ENCODE results near the gene PPP2R2C.

The PPP2R2C gene

DNA sequence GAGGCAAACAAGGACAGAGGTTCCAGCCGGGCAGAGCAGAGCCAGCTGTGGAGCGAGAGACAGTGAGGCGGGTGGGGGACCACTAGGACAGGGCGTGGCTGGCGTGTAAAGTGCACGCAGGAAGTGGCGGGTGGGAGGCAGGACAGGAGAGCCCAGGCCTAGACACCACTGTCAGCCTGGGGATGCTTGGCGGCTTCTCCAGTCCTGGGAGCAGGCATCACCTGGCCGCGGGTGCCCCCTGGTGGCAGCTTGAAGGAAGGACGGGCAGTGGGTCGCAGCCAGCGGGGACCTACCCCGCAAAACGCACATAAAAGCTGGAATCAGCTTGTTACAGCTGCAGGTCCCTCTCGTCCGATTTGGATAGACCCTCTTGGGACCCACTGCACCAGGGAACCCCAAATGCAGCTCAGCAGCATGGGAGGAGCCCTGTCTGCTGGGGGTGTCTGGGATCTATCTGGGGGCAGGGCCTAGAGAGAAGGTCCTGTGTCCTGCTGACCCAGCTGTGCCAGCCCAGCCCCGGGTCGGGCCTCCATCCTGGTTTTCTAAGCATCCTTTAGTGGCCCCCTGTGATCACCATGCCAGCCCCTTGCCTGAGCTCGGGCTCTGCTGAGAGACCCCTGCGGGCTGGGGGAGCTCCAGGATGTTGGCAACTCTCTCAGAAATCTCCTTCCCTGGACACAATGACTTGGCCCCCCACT is 145.0 kb downstream of the PPP2R2C start:
- DNase-seq (ENCODE audit: low read depth) = peak; percentile 27

DNA sequence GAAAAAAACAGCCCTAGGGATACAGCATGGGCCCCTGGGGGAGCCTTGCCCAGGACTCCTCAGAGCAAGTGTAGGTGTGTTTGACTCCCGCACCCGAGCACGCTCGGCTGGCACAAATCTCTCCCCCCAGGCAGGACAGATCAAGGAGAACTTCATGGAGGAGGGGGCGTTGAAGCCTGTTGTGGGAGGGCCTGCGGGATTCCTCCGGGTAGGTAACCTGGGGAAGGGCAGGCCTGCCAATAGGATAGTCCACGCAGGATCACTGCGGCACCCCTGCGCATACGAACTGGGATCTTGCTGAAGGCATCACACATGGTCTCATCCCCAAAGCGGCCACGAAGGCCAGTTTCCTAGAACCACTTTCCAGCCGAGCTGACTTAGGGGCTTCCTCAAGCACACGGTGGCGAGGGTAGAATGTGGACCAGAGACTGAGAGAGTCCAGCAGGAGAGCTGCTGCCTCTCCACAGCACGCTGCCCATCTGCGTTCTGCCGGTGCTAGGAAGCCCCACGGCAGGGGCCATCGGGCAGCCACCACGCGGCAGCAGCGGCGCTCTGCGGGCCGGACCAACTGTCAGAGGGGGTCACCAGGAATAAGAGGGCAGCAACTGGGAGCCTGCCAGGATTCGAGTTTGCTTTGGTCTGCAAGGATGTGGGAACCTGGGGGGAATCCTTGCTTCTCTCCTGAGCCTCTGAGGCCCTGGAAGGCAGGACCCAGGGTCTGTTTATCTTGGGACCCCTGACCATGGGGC is 145.9 kb downstream of the PPP2R2C start:
- DNase-seq (ENCODE audit: low read depth) = no peak

DNA sequence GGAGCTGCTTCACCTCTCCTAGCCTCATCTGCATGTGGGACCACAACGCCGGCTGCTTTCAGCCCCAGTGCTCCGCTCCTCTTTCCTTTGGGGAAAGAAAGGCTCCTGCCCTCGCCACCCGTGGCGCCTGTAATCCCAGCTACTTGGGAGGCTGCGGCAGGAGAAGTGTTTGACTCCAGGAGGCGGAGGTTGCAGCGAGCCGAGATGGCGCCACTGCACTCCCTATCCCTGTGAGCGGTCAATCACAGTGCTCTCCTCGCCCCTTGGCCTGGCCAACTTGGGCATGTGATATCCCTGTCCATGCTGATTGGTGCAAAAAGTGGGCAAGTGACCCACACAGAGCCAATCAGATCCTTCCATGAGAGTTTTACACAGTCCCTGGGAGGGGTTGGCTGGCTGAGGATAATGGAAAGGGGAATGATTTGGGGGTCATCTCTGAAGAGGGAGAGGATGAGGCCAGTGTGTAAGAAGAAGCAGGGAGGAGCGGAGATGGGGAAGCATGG is 146.6 kb downstream of the PPP2R2C start:
- DNase-seq (ENCODE audit: low read depth) = no peak

DNA sequence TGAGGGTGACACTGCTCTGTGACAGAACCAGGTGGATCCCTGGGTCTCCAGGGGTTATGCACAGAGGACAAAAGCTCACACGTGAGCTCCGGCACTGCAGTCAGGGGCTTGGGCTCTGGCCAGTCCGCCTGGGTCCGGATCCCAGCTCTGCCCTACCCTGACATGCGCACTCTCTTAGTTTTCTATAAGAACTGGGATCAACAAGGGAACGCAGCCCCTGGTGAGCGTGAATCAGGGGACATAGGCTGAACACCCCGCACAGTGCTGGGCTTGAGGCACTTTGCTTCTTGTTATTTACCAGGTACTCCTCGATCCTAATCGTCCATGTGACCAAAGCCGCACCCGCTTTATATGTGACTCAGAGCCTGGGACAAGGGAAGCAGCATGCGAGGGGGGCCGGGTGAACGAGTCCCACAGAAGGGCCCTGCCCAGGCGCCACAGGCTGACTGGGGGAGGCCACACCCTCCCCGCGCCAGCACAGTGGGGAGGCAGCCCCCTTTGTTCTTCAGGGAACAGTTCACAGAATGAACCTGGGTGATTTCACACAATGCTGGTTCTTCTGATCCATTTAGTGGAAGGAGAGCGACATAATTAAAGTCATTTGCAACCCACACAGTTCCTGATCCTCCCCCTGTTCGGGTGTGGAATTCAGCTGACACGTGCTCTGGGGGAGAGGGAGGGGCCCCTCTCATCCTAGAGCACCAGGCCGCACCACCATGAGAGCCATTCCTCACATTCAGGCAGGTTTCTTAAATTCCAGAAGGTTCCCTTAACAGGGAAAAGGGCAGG is 147.2 kb downstream of the PPP2R2C start:
- no peak for DNase-seq (ENCODE audit: low read depth)

DNA sequence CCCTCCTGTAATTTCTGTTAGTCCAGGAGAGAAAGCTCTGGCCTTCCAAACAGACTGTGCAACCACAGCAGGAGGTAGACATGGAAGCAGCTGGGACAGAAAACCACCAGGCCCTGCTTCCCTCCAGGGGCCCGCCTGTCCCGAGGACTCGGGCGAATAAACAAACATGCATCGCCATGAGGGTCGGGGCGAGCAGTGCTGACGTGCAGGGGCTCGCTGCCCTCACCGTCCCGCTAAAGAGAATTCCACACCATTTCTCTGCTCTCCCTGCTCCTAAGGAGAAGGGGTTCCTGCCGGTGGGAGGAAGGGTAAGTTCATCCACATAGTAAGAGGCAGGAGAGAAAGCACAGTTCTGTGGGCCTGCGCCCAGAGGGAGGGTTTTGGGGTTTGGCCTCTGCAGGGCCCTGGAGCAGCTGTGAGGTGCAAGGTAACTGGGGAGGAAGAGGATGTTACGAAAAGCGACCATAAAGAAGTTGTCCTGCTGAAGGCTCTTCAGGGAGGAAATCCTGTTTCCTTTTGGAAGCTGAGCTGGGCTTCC is 147.9 kb downstream of the PPP2R2C start:
- DNase-seq (ENCODE audit: low read depth) = no peak

DNA sequence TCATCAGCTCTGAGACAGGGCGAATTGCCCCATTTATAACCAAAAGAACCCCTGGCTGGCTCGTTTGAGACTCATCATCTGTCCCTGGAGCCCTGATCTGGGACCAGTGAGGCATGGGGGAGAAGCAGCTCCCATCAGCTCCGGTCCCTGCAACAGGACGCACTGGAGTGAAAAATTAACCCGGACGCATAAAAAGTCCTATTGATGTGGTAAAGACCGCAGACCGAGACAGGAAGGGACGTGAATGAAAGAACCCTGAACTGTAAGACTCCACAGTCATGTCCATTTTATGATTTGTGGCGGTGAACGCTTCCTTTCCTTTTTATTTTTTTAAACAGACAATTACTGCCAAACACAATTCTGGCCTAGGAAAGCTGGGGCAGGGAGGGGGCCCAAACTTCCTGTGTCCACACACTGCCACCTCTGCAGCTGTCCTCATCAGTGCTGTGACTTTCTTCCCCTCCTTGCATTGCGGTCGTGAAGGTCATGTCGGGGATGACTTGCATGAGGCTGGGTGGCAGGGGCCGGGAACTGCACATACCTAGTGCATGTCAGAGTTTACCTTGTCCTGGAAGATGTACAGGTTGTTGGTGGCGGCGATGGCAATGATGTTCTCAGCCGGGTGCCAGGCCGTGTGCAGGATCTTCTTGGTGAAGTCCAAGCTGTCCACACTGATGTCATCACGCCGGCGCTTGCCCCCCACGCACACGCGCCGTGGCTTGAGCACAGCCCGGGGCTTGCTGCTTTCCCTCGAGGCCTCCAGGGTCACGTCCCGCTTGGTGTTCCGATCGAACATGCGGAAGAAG is 149.4 kb downstream of the PPP2R2C start:
- no peak for DNase-seq (ENCODE audit: low read depth)

DNA sequence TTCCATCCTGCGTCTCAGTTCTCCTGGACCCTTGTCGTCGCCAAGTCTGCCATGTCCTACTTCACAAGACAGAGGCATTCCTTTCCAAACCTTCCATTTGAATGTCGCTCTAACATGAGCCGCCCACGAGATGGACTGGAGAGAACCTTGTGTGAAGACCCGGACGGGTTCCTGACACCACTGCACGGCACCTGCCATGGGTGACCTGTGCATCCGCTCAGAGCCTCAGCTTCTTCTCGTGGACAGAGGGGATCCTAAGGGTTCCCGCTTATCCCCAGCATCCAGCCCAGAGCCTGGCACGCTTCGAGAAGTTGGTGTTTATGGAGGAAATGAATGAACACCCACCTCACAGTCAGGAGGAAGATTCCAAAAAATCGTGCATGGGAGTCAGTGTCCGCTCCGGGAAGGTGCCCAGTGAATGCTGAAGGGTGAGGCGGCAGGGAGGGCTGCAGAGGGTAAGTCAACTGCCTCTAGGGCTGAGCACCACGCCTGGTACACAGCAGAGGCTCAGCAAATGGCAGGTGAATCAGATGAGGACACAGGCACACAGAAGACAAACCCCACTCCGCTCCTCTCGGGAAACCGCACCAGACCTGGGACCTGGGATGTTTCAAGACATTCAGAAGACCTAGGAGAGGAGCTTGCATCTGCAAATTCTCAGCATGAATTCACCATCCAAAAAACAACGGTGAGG is 150.2 kb downstream of the PPP2R2C start:
- DNase-seq (ENCODE audit: low read depth) = no peak

DNA sequence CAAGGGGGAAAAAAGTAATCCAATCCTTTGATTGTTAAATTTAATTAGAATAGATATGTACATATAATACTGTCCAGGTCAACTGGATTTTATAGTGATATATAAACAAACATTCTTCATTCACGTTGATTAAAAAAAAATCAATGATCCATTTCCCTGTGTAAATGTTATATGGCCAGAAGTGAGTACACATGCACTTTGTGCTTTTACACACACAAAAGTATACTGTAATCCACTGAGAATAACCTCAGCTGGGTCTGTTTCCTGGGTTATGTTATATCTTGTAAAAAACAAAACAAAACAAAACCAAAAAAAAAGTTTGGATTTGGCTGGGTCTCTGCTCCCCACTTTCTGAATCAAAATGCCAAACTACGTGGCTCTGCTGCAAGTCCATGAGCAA is 151.1 kb downstream of the PPP2R2C start:
- no peak for DNase-seq (ENCODE audit: low read depth)

DNA sequence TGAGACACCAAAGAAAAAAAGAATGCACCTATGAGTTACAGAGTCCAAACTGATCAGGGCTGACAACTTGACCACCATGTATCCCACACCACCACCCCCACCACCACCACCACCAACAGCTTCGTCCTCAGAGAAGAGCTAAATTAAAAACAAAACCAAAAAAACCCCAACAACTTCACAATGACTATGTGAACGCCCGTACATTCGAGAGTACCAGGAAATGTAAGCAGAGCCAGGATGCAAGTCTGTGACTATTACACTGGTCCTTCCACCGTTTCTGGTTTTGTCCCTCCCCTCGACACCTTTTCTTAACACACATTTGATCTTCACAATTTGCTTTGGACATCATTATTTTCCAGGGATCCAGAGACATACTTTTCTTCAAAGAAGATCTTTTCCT is 151.8 kb downstream of the PPP2R2C start:
- no peak for DNase-seq (ENCODE audit: low read depth)

DNA sequence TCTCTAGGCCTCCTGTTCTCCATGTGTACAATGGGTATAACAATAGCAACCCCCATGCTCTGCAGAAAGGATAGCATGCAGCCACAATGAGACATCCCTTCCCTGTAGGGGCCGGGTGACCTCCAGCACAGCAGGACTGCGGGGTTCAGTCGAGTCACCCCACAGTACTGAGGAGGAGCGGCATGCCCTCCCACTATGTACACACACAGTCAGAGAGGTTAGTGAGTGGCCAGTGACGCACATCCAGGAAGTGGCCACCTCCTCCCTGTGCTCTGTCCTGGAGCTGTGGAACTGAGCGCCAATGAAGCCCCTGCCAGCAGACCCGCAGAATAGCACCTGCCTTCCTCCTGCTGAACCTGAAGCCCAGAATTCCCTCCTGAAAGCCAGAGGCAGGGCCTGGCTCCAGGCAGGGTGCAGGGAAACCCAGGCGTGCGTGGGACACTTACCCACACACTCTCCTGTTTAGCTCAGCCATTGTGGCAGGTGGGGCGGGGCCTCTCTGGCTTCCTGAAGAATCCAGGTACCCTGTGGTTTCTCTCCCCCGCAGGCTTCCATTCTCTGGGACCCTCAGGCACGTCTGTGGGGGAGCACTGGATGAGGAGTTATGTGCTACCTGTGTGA is 152.8 kb downstream of the PPP2R2C start:
- no peak for DNase-seq (ENCODE audit: low read depth)

DNA sequence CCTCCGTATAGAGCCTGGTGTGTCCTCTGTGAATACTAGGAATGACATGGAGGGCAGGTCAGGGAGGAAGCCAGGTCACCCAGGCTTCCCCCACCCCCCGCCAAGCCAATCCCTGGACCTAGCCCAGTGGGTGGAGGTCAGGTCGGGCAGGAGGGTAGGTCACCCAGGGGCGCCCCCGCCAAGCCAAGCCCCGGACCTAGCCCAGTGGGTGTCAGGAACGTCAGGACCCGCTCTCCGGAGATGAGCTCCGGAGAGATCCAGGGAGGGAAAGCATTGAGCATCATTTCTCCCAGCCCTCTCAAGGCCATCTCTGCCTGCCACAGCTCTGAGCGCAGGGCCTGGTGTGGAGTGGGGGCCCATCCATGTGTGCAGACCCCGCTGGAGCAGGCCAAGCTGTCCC is 154.2 kb downstream of the PPP2R2C start:
- no peak for DNase-seq (ENCODE audit: low read depth)

DNA sequence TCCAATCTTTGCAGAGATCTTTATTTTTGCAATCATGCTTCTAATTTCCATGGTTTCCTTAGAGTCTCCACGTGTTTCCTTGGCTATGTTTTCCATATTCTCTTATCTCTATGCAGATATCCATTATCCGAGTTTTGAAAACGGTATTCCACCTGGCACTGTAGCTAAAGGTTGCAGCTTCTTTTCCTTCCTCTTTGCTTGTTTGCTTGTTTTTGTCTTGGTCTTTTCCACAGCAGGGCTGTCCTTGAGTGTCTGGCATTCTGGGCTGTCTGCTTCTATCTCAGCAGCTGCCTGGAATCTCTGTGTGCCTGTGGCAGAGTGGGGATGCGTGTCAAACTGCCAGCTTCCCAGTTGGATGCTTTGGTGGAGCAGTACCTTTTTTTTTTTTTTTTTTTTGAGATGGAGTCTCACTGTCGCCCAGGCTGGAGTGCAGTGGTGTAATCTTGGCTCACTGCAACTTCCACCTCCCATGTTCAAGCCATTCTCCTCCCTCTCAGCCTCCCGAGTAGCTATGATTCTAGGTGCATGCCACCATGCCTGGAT is 155.9 kb downstream of the PPP2R2C start:
- DNase-seq (ENCODE audit: low read depth) = no peak

DNA sequence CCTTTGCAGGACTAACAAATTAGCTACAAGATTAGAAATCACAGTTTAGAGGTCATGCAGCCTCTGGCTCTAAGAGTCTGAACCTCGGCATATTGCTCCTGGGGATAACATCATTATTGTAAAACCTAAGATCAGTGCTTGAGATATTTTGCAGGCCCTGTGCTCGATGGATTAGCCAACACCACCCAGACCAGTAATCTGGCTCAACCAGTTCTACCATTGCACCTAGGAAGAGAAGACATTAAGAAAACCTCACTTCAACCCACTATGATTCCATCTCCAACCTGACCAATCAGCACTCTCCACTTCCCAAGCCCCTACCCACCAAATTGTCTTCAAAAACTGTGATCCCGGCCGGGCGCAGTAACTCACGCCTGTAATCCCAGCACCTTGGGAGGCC is 159.2 kb downstream of the PPP2R2C start:
- no peak for DNase-seq (ENCODE audit: low read depth)

DNA sequence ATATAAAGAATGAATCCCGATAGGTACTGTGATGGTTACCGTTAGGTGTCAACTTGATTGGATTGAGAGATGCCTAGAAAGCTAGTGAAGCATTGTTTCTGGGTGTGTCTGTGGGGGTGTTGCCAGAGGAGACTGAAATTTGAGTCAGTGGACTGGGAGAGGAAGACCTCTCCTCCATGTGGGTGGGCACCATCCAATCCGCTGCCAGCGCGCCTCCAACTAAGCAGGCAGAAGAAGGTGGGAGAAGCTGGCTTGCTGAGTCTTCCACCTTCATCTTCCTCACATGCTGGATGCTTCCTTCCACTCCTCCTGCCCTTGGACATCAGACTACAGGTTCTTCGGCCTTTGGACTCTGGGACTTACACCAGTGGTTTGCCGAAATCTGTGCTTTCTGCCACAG is 162.6 kb downstream of the PPP2R2C start:
- DNase-seq (ENCODE audit: low read depth) = no peak

DNA sequence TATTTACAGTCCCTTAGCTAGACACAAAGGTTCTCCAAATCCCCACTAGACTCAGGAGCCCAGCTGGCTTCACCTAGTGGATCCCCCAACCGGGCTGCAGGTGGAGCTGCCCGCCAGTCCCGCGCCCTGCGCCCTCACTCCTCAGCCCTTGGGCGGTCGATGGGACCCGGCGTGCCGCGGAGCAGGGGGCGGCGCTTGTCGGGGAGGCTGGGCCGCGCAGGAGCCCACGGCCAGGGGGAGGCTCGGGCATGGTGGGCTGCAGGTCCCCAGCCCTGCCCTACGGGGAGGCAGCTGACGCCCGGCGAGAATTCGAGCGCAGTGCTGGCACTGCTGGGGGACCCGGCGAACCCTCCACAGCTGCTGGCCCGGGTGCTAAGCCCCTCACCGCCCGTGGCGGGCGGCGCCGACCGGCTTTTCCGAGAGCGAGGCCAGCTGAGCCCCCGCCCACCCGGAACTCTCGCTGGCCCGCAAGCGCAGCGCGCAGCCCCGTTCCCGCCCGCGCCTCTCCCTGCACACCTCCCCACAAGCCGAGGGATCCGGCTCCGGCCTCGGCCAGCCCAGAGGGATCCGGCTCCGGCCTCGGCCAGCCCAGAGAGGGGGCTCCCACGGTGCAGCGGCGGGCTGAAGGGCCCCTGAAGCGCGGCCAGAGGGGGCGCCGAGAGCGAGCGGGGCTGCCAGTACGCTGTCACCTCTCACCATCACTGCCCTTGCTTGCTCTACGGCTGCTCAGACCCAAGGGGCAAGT is 163.3 kb downstream of the PPP2R2C start:
- DNase-seq (ENCODE audit: low read depth) = no peak

DNA sequence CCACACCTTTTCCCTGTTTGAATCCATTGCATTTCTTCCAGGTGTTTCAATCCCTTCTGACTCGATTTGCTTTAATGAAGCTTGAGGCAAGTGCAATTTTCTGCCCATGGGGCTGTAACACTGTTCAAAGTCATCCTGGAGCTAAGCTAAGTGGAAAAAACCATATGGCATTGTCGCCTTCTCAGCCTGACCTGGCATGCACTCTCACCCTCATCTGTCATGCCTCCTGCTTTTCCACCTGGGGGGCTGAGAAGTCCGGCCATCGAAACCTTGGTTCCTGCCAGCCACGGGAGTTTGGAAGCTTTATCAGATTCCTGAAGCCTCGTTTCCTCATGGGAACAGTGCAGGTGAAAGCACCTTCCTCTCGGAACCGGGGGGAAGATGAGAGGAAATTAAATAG is 164.5 kb downstream of the PPP2R2C start:
- no peak for DNase-seq (ENCODE audit: low read depth)

DNA sequence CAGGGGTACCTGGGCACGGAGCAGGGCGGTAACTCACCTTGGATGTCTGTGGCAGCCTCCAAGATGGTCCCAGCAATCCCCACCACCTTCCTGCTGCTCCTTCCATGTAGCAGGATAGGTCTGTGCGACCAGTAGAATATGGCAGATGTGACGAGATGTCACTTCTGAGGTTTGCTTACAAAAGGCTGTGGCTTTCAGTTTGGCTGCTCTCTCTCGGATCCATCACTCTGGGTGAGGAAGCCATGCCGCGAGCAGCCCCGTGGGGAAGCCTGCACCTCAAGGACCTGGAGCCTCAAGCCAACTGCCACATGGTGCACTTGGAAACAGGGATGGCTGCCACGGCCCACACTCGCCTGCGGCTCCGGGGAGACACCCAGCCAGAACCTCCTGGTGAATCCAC is 165.2 kb downstream of the PPP2R2C start:
- no peak for DNase-seq (ENCODE audit: low read depth)

DNA sequence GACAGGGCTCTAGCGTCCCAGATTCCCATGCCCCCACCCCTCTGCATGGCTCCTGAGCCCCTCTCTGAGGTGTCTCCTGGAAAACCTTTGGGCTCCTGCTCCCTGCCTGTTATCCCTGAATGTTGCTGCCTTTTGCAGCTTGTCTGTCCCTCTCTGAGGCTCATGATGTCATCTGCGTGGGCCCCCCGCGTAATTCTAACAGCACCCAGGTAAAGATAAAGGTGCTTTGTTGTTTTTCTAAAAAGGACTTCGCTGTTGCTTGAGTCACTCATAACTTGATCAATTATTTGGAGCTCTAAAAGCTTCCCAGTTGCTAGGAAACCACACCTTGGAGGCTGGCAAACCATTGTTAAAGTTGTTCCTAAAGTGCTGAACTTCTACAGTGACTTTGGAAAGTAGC is 166.1 kb downstream of the PPP2R2C start:
- DNase-seq (ENCODE audit: low read depth) = no peak

DNA sequence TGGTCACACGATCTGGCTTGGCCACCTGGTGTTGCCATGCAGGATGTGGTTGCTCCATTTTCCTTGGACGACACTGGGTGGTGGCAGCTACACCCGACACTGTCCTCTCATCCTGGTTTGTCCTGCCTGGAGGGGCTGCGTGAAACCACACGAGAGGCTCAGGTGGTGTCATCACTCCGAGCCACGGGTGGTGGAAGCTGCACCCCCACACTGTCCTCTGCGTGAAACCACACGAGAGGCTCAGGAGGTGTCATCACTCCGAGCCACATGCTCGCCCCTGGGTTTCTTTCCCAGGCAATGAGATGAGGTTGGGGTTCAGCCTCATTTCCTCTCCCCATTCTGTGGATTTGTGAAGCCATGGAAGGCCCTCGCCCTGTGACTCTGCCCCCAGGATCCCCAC is 168.5 kb downstream of the PPP2R2C start:
- DNase-seq (ENCODE audit: low read depth) = no peak

DNA sequence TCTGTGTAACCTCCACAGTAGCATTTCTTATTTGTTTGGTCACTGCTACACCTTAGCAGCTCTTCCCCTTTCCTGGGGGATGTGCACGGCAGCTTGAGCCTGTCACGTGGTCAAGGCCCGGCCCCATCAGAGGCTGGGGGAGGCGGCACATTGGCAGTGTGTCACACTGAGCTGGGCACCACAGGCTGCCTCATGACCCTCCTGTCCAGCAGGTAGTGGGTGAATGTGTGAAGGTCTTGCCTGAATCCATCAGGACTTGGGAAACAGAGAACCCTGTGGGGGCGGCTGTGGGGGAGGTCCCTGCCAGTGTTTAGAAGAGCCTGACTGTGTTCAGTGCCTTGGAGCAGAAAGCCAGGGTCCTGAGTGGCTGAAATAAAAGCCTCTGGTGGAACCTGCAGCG is 169.5 kb downstream of the PPP2R2C start:
- DNase-seq (ENCODE audit: low read depth) = no peak

All from stromal cell of bone marrow (primary cell).